Kidney epithelial cell (primary cell): ENCODE measurements around the gene EDEM3. TPM values are rescaled to one million over a fixed set of nuclear protein-coding genes. Genes with fewer than 3 reads are reported as not detected.

Source experiments
- DNase-seq: peaks from one replicate; pipeline ENCODE4 v3.0.0-alpha.2; 2010; ENCODE audit warnings: low read depth
- H3K27me3 ChIP-seq: 2 replicates; pipeline ENCODE4 v1.6.0; 2011; ENCODE audit warnings: low read length; ENCODE audit not compliant: control insufficient read depth, insufficient read depth
- H3K36me3 ChIP-seq: 2 replicates; pipeline ENCODE4 v1.5.1; 2011; ENCODE audit warnings: low read length; ENCODE audit not compliant: control insufficient read depth, insufficient read depth
- H3K4me3 ChIP-seq: 2 replicates; pipeline ENCODE4 v1.5.1; 2011; ENCODE audit warnings: low read depth, mild to moderate bottlenecking, control low read depth, low read length
- CTCF ChIP-seq: IDR thresholded peaks from 2 replicates; pipeline ENCODE4 v1.5.1; 2011; ENCODE audit warnings: mild to moderate bottlenecking, moderate library complexity, low read length, control low read depth, inconsistent platforms; ENCODE audit not compliant: insufficient read depth, poor library complexity, severe bottlenecking
- total RNA-seq: library from RNA; depleted of rRNA; stranded (reverse); fragments of >200 nt; gene quantifications from 2 replicates; pipeline ENCODE4 v1.2.3, GENCODE V29; 2015

The EDEM3 gene
- total RNA-seq, 1 donor from 2014 or later: 20.2 TPM

GRCh38 chr1:184752656-184753055 is 2.0 kb downstream of the EDEM3 start:
- Histone ChIP-seq H3K27me3 (no peaks in the 10 kb centered on the region), H3K36me3 (no peaks in the 10 kb centered on the region), H3K4me3 (no peak overlapping the region)
- TF ChIP-seq CTCF: no peak
- no peak for DNase-seq

GRCh38 chr1:184748740-184749139 is 5.9 kb downstream of the EDEM3 start:
- no peak for TF ChIP-seq CTCF
- no peak for DNase-seq
- H3K4me3 ChIP-seq: no peak overlapping the region
- no peaks in the 10 kb centered on the region for H3K27me3 ChIP-seq
- no peaks in the 10 kb centered on the region for H3K36me3 ChIP-seq

- Histone ChIP-seq H3K27me3 (no peaks in the 10 kb centered on the region), H3K36me3 (no peaks in the 10 kb centered on the region), H3K4me3 (no peak overlapping the region)
- no peak for TF ChIP-seq CTCF
- no peak for DNase-seq
Measured at GRCh38 chr1:184747089-184747955, 7.3 kb downstream of the EDEM3 start.

- TF ChIP-seq CTCF: no peak
- no peaks in the 10 kb centered on the region for H3K27me3 ChIP-seq
- H3K36me3 ChIP-seq: no peaks in the 10 kb centered on the region
- H3K4me3 ChIP-seq: no peak overlapping the region
- no peak for DNase-seq
Measured at GRCh38 chr1:184745929-184746638, 8.6 kb downstream of the EDEM3 start.

- DNase-seq: no peak
- no peaks in the 10 kb centered on the region for H3K27me3 ChIP-seq
- TF ChIP-seq CTCF: no peak
- H3K4me3 ChIP-seq: no peak overlapping the region
- H3K36me3 ChIP-seq: no peaks in the 10 kb centered on the region
Measured at GRCh38 chr1:184745110-184745509, 9.5 kb downstream of the EDEM3 start.
